Ecto neural progenitor cell (in vitro differentiated cells): Measurements from ENCODE around the gene PRRT2.
"Not testable (repeated sequence)": the region's sequence is repeated elsewhere in the genome, so short reads cannot be mapped to it uniquely, and the experiment has no call there.

ENCODE experiments used
- DNase-seq: peaks from one replicate; pipeline ENCODE4 v3.0.0-alpha.2; 2018; ENCODE audit warnings: low spot score

Gene PRRT2

DNA sequence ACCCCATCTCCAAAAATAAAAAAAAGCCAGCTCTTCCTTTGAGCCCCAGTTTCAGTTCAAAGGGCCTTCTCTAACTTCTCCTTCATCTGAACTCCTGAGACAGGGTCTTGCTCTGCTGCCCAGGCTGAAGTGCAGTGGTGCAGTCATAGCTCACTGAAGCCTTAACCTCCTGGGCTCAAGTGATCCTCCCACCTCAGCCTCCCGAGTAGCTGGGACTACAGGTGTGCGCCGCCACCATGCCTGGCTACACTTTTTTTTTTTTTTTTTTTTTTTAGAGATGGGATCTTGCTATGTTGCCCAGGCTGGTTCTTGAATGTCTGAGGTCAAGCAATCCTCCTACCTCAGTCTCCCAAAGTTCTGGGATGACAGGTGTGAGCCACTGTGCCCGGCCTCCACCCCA lies 21.2 kb downstream of the PRRT2 start:
- not testable (repeated sequence) for DNase-seq

DNA sequence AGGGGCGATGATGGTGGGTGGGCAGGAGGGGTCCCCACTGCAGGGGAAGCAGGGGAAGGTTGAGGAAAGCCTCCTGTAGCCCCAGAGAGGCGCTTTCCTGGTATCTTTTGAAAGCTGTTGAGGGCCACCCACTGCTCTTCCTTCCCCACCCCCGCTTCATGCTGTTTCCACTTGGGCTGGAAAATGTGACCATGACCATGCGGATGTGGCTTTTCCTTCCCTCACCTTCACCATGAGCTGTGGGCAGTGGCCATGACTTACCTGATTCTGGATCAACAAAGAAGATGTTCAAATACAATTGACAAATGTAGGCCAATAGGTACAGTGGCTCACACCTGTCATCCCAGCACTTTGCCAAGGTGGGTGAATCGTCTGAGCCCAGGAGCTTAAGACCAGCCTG lies 22.1 kb downstream of the PRRT2 start:
- no peak for DNase-seq

DNA sequence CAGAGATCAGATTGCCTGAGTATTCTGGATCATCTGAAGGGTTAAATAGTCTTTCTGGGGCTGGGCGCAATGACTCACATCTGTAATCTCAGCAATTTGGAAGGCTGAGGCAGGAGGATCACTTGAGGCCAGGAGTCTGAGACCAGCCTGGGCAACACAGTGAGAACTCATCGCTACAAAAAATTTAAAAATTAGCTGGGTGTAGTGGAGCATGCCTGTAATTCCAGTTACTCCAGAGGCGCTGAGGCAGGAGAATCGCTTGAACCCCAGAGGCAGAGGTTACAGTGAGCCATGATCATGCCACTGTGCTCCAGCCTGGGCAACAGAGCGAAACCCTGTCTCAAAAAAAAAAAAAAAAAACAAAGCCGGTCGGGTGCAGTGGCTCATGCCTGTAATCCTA lies 23.9 kb downstream of the PRRT2 start:
- no peak for DNase-seq

DNA sequence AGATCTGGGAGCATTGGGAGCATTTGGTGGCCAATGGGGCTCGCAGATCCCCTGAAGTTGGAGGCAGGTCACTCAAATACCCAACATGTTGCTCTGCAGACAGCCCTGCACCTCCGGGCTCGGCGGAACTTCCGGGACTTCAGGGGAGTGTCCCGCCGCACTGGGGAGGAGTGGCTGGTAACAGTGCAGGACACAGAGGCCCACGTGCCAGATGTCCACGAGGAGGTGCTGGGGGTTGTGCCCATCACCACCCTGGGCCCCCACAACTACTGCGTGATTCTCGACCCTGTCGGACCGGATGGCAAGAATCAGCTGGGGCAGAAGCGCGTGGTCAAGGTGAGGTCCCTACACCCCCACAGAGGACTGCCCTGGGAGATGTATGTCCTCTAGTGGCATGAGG lies 24.6 kb downstream of the PRRT2 start:
- DNase-seq, result no peak

DNA sequence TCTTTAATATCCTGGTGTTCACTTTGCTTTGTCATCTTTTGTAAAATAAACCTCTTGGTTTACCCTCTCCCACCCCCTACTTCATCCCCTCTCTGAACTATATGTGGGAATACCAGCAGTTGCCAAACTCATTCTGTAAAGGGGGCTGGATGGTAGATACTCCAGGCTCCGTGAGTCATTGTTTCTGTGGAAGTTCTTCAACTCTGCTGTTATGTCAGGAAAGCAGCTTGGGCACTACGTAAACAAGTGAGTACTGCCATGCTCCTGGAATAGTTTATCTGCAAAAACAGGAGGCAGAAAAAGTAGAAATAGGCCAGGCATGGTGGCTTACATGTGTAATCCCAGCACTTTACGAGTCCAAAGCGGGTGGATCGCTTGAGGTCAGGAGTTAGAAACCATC lies 25.8 kb downstream of the PRRT2 start:
- DNase-seq, result no peak

DNA sequence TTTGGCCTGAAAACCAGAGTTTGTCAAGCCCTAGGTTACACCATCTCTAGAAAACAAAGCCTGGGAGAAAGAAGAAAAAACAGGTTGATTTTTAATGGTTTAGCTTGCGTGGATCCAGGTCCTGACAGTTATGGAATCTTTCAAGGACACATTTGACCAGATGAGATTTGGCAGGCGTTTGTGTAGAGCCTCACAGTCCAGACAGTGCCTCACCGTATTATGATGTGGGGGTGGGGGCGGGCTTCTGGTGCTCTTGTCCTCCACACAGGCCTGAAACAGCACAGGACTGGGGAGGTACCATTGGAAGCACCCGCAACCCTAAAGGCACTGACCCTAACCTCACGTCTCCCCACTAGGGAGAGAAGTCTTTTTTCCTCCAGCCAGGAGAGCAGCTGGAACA lies 27.8 kb downstream of the PRRT2 start:
- no peak for DNase-seq

DNA sequence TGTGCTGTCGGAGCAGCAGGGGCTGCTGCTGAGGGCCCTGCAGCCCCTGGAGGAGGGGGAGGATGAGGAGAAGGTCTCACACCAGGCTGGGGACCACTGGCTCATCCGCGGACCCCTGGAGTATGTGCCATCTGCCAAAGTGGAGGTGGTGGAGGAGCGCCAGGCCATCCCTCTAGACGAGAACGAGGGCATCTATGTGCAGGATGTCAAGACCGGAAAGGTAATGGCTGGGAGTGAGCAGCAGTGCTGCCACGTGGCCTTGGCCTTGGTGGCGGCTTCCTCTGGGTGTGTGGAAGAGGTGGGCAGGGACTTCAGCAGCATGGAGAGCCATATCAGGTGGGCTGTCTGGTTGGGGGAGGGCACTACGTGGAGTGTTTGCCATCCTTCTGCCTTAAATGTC lies 28.2 kb downstream of the PRRT2 start:
- no peak for DNase-seq

DNA sequence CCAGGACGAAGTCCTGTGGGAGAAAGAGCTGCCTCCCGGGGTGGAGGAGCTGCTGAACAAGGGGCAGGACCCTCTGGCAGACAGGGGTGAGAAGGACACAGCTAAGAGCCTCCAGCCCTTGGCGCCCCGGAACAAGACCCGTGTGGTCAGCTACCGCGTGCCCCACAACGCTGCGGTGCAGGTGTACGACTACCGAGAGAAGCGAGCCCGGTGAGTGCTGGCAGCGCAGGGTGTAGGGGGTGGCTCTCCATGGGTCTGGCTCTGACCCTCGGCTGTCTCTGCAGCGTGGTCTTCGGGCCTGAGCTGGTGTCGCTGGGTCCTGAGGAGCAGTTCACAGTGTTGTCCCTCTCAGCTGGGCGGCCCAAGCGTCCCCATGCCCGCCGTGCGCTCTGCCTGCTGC lies 29.6 kb downstream of the PRRT2 start:
- DNase-seq, result no peak

DNA sequence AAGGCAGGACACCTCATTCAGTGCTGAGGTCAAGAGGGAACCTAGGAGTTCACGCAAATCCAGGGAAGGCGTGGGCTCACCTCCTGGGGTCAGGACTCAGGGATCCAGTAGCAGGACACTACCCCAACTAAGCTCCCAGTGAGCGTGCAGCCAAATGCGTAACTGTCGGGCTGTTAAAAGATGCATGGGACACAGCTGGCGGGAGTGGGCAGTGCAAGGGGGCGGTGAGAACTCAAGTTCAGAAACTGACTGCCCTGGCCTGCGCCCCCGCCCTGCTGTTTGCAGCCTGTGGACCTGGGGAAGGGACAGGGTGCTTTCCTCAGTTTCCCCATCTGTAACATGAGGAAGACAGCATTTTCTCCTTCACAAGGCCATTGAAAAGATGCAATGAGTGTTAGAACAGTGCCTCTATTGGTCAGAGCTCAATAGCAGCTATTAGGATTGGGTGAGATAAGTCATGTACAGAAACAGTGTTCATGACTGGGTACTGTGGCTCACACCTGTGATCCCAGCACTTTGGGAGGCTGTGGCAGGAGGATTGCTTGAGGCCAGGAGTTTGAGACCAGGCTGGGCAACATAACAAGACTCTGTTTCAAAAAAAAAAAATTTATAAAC lies 30.8 kb downstream of the PRRT2 start:
- DNase-seq, result no peak

DNA sequence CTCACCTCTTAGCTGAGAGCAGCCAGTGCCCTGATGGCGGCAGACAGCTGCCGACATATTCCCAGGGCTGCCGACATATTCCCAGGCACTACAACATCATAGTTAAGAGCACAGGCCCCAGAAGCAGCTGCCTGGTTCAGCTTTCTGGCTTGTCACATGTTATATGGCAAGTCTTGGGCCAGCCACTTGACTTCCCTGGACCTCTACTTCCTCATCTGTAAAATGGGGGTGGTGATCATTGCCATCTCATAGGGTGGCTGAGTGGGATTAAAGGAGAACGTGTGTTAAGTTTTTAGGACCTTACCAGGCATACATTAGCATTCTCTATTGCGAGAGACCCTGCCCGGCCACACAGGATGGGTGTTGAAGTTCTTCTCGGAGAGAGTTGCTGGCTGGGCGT lies 31.9 kb downstream of the PRRT2 start:
- no peak for DNase-seq

DNA sequence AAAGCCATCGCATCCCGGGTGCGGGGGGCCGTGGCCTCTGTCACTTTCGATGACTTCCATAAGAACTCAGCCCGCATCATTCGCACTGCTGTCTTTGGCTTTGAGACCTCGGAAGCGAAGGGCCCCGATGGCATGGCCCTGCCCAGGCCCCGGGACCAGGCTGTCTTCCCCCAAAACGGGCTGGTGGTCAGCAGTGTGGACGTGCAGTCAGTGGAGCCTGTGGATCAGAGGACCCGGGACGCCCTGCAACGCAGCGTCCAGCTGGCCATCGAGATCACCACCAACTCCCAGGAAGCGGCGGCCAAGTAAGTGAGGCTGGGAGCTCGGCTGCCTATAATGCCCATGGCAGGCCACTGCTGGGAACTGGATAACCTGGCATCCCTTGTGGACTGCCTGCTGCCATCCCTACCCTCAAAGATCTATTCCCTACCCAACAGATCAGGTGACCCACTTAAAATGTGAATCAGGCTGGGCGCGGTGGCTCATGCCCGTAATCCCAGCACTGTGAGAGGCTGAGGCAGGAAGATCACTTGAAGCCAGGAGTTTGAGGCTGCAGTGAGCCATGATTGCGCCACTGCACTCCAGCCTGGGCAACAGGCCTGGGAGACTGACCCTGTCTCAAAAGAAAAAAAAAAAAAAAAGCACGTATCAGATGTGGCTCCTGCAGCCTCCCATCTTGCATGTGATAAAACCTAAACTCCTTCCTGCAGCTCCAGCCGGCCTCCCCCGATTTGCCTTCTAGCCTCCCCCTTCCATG lies 32.8 kb downstream of the PRRT2 start:
- DNase-seq, result no peak

DNA sequence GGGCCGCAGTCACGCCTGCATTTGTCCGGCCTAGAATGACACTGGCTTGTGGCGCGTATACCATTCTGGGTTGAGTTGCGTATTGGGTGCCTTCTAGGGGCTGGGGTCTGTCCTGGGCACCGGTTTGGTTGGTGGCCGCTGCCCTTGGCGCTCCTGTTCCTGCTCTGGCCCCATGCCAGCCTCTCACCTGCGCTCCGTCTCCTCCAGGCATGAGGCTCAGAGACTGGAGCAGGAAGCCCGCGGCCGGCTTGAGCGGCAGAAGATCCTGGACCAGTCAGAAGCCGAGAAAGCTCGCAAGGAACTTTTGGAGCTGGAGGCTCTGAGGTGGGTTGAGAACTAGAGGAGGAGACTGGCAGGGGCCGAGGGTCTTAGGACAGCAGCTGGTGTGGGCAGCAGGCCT lies 33.7 kb downstream of the PRRT2 start:
- no peak for DNase-seq

DNA sequence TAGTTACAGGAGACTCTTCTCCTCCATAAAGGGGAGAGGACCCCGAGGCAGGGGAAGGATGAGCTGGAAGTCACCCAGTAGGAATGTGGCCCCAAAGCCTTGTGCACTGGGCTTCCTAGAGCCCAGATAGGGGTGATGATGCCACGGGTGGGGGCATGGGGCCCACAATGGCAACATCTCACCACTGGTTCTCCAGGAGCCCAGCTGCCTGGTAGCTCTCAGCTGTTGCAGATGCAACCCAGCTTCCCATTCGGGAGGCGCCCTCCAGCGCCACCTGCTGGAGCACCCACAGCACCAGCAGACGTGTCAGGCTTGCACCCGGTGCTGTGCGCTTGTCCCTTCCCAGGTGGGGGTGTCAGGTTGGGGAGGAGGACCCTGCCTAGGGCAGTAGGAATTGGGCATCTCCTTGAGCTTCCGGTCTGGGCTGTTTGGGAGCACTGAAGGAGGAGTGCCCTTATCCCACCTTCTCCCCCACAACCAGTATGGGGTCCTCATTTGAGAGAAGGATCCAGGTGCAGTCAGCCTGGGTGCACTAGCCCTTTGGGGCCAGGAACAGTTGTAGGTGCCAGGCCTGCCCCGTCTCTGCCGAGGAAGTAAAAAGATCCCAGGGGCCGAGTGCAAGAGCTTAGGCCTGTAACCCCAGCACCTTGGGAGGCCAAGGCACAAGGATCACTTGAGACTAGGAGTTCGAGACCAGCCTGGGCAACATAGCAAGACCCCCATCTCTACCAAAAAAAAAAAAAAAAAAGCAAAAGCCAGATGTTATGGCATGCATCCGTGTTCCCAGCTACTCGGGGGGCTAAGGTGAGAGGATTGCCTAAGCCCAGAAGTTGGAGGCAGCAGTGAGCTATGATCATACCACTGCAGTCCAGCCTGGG lies 36.7 kb downstream of the PRRT2 start:
- peak; percentile 76 for DNase-seq

DNA sequence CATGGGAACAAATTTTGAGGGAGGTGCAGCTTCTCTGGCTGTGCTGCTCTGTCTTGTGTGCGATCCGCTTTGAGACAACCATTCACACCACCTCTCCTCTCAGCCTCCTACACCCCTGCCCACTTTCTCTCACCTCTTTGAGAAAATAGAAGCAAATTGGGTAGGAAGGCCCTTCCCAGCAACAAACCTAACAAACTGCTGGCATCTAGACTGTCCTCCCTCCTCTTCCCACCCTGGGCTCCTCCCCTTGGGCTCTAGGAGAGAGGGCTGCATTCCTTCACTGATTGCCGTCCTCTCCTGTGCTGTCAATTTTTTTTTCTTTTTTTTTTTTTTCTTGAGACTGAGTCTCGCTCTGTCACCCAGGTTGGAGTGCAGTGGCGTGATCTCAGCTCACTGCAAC lies 37.5 kb downstream of the PRRT2 start:
- DNase-seq, result no peak

DNA sequence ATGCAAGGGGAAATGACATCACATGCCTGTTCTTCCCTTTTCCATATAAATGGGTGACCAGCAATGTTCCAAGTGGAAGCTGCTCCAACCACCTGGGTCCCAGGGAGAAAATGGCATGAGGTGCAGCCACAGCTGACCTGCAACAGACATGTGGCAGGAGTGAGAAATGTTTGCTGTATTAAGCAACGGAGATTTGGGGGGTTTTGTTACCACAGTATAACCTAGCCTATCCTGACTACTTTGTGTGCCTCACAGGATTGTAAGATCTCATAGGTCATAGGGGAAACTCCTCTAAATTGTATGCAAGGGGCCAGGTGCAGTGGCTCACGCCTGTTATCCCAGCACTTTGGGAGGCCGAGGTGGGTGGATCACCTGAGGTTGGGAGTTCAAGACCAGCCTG lies 39.0 kb downstream of the PRRT2 start:
- DNase-seq, result no peak

DNA sequence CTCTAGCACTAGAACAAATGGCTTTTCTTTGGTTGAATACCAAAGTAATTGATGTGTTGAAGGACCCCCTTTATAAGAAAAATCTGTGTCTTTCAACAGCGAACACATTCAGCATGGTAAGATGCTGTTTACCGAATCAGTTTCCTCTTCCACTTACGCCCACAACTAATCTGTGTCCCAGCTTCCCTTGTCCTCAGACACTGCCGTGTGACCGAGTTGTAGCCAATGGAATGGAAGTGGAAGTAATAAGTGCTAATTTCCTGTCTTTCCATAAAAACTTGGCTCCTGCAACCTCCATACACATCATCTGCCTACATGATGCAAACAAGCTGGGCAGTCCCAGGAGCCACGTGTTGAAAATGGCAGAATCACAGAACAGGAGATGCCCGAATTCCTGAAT lies 40.7 kb downstream of the PRRT2 start:
- no peak for DNase-seq

DNA sequence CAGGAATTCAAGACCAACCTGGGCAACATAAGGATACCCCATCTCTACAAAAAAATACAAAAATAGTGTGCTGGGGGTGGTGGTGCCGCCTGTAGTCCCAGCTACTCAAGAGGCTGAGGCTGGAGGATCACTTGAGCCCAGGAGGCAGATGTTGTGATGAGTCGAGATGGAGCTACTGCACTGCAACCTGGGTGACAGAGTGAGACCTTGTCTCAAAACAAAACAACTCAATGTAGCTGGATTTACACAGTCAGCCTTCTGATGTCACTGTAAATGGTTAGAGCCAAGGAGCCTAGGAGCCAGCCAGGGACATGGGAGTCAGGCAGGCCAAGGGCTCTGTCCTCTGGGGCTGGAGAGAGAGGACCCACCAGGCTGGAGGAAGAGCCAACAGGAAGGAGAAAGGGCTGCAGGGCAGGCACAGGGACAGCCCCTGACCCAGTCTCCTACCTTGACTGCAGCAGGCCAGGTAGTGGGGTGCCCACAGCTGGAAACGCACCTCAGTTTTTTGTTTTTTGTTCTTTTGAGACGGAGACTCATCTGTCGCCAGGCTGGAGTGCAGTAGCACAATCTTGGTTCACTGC lies 42.6 kb downstream of the PRRT2 start:
- no peak for DNase-seq

DNA sequence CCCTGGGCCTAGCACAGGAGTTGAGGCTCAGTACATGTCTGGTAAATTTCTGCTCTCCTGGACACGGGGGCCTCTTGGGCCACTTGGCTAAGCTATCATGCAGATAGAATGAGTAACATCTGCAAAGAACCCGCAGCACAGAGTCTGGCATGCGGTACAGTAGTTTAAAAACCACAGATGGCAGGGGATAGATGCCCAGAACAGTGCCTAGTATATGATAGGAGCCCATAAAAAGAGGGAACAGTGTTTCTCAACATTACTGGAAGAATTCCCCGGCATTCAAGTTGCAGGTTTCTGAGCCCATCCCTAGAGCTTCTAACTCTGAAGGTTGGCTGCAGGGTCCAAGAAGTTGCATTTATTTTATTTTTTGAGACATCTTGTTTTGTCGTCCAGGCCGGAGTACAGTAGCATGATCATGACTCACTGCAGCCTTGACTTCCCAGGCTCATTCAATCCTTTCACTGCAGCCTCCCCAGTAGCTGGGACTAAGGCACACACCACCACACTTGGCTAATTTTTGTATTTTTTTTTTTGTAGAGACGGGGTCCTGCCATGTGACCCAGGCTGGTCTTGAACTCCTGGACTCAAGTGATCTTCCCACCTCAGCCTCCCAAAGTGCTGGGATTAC lies 45.3 kb downstream of the PRRT2 start:
- DNase-seq, result no peak

DNA sequence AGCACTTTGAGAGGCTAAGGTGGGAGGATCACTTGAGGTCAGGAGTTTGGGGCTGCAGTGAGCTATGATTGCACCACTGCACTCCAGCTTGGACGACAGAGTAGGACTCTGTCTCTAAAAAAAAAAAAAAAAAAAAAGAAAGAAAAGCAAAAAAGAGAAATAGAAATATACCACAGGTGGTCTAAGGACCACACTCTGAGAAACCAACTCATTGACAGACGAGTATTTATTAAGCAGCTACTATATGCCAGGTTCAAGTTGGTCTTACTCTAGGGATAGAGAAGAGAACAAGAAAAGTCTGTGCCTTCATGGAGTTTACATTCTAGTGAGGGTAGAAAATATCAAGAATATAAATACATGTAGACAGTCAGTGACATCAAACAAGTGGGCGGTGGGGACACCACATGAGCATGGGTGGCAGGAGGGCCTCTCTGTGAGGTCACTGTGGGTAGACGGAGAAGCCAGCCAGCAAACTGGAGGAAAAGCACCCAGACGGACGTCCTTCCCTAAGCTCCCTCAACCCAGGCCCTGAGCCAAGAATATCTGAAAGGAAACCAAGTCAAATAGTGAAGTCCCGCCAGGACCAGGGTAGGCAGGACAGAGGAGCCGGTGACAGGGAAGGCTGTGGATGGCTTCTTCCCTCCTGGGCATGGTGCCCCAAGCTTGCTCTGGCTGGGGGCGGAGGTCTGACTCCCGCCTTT lies 46.3 kb downstream of the PRRT2 start:
- DNase-seq, result no peak

DNA sequence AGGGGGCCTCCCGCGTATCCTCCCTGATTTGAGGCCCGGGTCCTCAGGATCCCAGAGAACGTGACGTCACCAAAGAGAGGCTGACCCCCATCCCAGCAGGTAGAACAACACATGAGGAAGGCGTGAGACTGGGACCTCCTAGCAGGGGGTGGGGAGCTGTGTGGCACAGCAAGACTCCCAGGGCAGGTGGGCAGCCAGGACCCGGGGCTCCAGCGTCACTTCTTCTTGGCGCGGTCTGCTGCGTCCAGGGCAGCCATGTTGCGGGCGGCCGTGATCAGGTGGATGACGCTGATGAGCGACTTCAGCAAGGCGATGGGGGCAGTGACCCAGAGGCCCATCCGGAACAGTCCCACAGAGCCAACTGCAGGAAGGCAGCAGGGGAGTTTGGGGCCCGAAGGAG lies 47.0 kb downstream of the PRRT2 start:
- DNase-seq, result no peak

DNA sequence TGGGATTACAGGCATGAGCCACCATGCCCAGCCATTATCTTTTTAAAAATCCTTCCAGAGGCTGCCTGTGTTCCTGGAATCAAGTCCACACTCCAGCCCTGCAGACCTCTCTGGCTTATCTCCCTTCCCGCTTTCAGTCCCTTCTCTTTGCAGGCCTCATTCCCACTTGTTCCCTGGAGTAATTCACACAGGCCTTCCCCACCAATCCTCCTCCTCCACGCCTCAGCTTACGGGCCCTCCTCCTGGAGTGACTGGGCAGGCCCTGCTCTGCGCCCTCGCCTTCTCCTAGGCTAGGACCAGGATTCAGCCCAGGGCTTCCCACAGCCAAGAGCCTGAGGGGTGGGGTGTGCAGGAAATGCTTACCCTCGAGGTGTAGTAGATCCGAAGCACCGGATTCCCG lies 48.2 kb downstream of the PRRT2 start:
- DNase-seq, result no peak
